Omental fat pad (tissue), 4 donors: Measurements from ENCODE around the gene FANCI. TPM values are rescaled to one million over a fixed set of nuclear protein-coding genes. Genes with fewer than 3 reads are reported as not detected.

Source experiments
- ATAC-seq: fragments of 150-250 bp; one replicate; pipeline ENCODE4 v1.9.1; 2016; ENCODE audit warnings: mild to moderate bottlenecking, moderate library complexity; ENCODE audit not compliant: low FRiP score
- DNase-seq: peaks from one replicate; pipeline ENCODE4 v3.0.0-alpha.2; 2019; ENCODE audit warnings: low spot score
- total RNA-seq, 4 donors: library from RNA; depleted of rRNA; stranded (reverse); fragments of >200 nt; gene quantifications; one replicate each; pipeline ENCODE4 v1.1.0, GENCODE V29; 2016
- TF ChIP-seq, protein P1 (sequence below), 3 donors: fragments of 450-650 bp; IDR thresholded peaks; one replicate each; pipeline ENCODE4 v1.5.1; 2016 to 2017; ENCODE audit warnings: antibody characterized with exemption in 3 of 3, mild to moderate bottlenecking in 3 of 3, moderate library complexity in 2 of 3

The FANCI gene
- total RNA-seq, 4 donors from 2014 or later, result 3.3 to 6.6 (median 4.2) TPM

GRCh38 chr15:89361451-89362202 is 117.8 kb downstream of the FANCI start:
- ATAC-seq (no peak), DNase-seq (no peak)
- TF ChIP-seq, protein P1, sequence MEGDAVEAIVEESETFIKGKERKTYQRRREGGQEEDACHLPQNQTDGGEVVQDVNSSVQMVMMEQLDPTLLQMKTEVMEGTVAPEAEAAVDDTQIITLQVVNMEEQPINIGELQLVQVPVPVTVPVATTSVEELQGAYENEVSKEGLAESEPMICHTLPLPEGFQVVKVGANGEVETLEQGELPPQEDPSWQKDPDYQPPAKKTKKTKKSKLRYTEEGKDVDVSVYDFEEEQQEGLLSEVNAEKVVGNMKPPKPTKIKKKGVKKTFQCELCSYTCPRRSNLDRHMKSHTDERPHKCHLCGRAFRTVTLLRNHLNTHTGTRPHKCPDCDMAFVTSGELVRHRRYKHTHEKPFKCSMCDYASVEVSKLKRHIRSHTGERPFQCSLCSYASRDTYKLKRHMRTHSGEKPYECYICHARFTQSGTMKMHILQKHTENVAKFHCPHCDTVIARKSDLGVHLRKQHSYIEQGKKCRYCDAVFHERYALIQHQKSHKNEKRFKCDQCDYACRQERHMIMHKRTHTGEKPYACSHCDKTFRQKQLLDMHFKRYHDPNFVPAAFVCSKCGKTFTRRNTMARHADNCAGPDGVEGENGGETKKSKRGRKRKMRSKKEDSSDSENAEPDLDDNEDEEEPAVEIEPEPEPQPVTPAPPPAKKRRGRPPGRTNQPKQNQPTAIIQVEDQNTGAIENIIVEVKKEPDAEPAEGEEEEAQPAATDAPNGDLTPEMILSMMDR (IDR thresholded peaks at IDR 0.05), result no peak

DNA sequence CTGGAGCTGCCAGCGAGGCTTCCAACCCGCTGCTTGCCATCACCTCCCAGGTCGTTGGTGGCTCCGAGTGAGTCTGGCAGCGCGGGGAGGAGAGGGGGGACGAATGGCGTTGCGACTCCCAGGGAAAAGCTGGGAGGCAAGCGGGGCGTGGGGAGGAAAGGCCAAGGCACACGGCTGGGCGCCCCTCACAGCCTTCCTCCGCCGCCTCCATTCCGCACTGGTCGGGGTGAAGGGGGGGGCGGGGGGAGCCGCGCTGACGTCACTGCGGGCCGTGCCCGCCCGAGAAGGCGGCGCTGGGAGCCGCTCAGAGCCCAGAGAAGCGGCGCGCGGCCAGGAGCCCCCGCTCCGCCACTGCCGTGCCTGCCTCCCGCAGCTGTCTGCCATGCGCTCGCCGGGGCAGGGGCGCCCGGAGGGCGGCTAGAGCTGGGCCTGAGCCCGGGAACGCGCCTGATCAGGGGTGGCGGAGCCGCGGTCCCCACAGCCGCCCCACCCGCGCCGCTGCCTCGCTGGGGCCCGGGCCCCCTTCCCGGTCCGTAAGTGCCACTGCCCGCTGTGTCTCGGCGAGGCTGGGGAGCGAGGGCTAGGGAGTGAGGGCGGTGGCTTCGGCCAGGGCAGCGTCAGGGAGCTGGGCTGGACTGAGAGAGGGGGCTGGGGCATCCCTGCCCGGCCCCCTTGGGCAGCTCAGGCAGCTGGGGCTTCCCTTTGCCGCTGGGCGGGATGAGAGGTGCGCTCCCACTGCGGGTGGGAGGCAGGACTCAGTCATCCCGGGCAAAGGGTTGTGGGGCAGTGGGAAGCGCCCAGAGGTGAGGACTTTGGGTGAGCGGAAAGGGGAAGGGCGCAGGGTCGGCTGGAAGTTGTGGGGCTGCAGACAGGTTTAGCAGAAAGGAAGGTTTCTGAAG is 118.7 kb downstream of the FANCI start:
- no peak for DNase-seq

GRCh38 chr15:89363133-89363532 is 119.4 kb downstream of the FANCI start:
- ATAC-seq, result no peak
- TF ChIP-seq, protein P1 (IDR thresholded peaks at IDR 0.05), result no peak

More for the DNA sequence above, 118.7 kb downstream of the FANCI start:
- ATAC-seq, result no peak
- TF ChIP-seq, protein P1 (IDR thresholded peaks at IDR 0.05), result no peak

GRCh38 chr15:89363770-89364169 is 120.0 kb downstream of the FANCI start:
- TF ChIP-seq, protein P1 (IDR thresholded peaks at IDR 0.05), result no peak
- ATAC-seq (no peak), DNase-seq (no peak)

More at GRCh38 chr15:89363133-89363532, 119.4 kb downstream of the FANCI start:
- no peak for DNase-seq

GRCh38 chr15:89364341-89364740 is 120.6 kb downstream of the FANCI start:
- TF ChIP-seq, protein P1 (IDR thresholded peaks at IDR 0.05), result no peak
- ATAC-seq, result no peak
- no peak for DNase-seq

GRCh38 chr15:89364741-89365450 is 121.1 kb downstream of the FANCI start:
- TF ChIP-seq, protein P1 (IDR thresholded peaks at IDR 0.05), result no peak
- DNase-seq (no peak), ATAC-seq (no peak)
